Ishikawa (cell line): ENCODE results near the gene GLIS1.

Experiments used
- CEBPB ChIP-seq: IDR thresholded peaks from 2 replicates; pipeline ENCODE4 v1.6.1; 2012
- CREB1 ChIP-seq: IDR thresholded peaks from 2 replicates; pipeline ENCODE4 v1.6.1; 2012; ENCODE audit warnings: low read depth
- EGR1 ChIP-seq: IDR thresholded peaks from 2 replicates; pipeline ENCODE4 v1.6.1; 2012
- EP300 ChIP-seq: IDR thresholded peaks from 2 replicates; pipeline ENCODE4 v1.6.1; 2012; ENCODE audit warnings: borderline replicate concordance
- FOXM1 ChIP-seq: IDR thresholded peaks from 2 replicates; pipeline ENCODE4 v1.6.1; 2012; ENCODE audit warnings: low read depth, borderline replicate concordance
- NFIC ChIP-seq: IDR thresholded peaks from 2 replicates; pipeline ENCODE4 v1.6.1; 2012
- RAD21 ChIP-seq: IDR thresholded peaks from 2 replicates; pipeline ENCODE4 v1.6.1; 2012; ENCODE audit warnings: low read depth
- TAF1 ChIP-seq: IDR thresholded peaks from 2 replicates; pipeline ENCODE4 v1.6.1; 2012; ENCODE audit warnings: low read depth, mild to moderate bottlenecking
- TCF12 ChIP-seq: IDR thresholded peaks from 2 replicates; pipeline ENCODE4 v1.6.1; 2012; ENCODE audit warnings: low read depth
- TEAD4 ChIP-seq: IDR thresholded peaks from 2 replicates; pipeline ENCODE4 v1.6.1; 2012
- YY1 ChIP-seq: IDR thresholded peaks from 2 replicates; pipeline ENCODE4 v1.6.1; 2012; ENCODE audit warnings: low read depth
- ZBTB7A ChIP-seq: IDR thresholded peaks from 2 replicates; pipeline ENCODE4 v1.6.1; 2012; ENCODE audit warnings: low read depth
- TF ChIP-seq, protein P1 (sequence below): IDR thresholded peaks from 2 replicates; pipeline ENCODE4 v1.6.1; 2012
- TF ChIP-seq, protein P2 (sequence below): IDR thresholded peaks from 2 replicates; pipeline ENCODE4 v1.6.1; 2012; ENCODE audit warnings: low read depth, mild to moderate bottlenecking
- TF ChIP-seq, protein P3 (sequence below): IDR thresholded peaks from 2 replicates; pipeline ENCODE4 v1.6.1; 2012

The GLIS1 gene

DNA sequence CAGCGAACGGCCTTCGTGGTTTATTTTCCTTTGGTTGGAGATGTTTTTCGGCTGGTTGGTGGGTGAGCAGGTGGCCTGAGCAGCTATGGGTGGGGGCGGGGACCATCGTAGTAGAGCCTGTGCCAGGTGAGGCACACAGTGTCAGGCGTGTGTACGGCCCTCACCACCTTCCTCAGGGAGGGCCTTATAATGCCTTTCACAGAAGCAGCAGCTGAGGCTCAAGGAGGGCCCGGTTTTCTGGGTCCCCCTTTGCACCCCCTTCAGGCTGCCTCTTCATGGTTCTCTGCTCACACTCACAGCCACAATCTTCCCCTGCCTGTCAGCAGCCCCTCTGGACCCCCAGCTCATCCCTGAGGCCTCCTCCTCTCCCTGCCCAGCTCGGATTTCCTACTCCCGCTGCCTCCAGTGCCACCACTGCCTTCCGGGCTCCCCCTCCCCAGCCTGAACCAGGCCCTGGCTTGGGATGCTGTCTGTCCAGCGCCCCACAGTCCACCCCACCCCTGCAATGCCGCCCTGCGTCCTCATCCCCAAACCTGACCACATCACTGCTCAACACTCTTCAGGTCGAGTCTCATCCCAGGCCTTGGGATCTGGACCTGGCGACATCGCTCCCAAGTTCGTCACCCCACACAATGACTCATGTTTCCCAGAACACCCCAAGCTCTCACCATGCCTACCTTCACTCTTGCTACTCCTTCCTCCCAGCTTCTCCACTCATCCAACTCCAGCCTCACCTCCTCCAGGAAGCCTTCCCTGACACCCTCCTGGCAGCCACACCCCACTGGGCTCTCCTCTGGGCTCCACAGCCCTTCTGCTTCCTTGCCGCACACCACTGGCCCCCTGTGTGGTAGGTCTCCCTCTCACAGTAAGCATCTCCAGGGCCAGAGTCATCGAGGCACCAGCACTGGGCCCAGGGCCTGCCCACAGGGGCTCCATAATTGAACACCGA, 225.9 kb downstream of the GLIS1 start:
- TF ChIP-seq ZBTB7A: no peak
- no peak for TF ChIP-seq YY1
- TF ChIP-seq, protein P1, sequence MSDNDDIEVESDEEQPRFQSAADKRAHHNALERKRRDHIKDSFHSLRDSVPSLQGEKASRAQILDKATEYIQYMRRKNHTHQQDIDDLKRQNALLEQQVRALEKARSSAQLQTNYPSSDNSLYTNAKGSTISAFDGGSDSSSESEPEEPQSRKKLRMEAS: no peak
- TF ChIP-seq NFIC: no peak
- TF ChIP-seq TAF1: no peak
- no peak for TF ChIP-seq CREB1
- TF ChIP-seq RAD21: no peak
- TF ChIP-seq CEBPB: no peak
- TF ChIP-seq TCF12: no peak
- no peak for TF ChIP-seq TEAD4
- TF ChIP-seq EGR1: no peak
- no peak for TF ChIP-seq FOXM1
- TF ChIP-seq, protein P2, sequence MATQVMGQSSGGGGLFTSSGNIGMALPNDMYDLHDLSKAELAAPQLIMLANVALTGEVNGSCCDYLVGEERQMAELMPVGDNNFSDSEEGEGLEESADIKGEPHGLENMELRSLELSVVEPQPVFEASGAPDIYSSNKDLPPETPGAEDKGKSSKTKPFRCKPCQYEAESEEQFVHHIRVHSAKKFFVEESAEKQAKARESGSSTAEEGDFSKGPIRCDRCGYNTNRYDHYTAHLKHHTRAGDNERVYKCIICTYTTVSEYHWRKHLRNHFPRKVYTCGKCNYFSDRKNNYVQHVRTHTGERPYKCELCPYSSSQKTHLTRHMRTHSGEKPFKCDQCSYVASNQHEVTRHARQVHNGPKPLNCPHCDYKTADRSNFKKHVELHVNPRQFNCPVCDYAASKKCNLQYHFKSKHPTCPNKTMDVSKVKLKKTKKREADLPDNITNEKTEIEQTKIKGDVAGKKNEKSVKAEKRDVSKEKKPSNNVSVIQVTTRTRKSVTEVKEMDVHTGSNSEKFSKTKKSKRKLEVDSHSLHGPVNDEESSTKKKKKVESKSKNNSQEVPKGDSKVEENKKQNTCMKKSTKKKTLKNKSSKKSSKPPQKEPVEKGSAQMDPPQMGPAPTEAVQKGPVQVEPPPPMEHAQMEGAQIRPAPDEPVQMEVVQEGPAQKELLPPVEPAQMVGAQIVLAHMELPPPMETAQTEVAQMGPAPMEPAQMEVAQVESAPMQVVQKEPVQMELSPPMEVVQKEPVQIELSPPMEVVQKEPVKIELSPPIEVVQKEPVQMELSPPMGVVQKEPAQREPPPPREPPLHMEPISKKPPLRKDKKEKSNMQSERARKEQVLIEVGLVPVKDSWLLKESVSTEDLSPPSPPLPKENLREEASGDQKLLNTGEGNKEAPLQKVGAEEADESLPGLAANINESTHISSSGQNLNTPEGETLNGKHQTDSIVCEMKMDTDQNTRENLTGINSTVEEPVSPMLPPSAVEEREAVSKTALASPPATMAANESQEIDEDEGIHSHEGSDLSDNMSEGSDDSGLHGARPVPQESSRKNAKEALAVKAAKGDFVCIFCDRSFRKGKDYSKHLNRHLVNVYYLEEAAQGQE: no peak
- TF ChIP-seq, protein P3, sequence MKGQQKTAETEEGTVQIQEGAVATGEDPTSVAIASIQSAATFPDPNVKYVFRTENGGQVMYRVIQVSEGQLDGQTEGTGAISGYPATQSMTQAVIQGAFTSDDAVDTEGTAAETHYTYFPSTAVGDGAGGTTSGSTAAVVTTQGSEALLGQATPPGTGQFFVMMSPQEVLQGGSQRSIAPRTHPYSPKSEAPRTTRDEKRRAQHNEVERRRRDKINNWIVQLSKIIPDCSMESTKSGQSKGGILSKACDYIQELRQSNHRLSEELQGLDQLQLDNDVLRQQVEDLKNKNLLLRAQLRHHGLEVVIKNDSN: no peak

DNA sequence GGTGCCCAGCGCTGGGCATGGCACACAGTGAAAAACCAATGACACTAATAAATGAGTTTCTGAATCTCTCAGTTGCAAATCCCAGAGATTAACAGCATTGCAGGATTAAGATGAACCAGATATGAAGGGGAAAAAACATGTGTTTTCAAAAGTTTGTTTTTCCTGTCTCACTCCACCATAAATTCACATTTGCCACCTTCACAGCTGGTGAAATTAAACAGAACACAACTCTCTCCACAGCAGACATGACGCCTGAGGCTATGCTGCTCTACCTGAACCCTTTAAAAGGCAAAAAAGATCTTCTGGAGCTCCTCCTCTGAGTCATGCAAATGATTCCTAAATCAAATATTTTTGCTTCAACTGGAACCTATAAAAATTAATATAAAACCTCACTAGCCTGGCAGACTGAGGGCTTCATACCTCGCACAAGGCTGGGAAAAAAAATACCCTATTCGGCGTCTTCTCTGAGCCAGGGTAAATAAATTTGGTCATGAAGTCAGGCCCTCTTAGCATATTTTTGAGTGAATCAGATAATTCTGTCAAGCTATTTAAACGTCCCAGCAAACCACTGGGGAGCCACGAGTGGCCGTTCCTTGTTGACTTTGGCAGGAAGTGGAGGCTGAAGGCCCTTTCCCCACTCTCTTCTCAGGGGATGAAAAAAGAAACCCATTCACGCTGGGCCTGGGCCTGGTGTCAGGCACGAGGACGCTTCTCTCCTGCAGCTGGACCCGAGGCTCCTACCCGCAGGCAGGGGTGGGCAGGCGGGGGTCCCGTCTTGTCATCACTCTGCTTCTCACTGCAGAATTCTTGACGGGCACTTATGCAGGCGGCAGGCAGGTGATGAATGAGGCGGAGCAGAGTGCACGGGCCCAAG, 226.8 kb downstream of the GLIS1 start:
- TF ChIP-seq EP300: no peak
- no peak for TF ChIP-seq EGR1
- TF ChIP-seq FOXM1: no peak
- no peak for TF ChIP-seq ZBTB7A
- no peak for TF ChIP-seq CREB1
- no peak for TF ChIP-seq TCF12
- no peak for TF ChIP-seq TAF1
- TF ChIP-seq RAD21: no peak
- no peak for TF ChIP-seq CEBPB

DNA sequence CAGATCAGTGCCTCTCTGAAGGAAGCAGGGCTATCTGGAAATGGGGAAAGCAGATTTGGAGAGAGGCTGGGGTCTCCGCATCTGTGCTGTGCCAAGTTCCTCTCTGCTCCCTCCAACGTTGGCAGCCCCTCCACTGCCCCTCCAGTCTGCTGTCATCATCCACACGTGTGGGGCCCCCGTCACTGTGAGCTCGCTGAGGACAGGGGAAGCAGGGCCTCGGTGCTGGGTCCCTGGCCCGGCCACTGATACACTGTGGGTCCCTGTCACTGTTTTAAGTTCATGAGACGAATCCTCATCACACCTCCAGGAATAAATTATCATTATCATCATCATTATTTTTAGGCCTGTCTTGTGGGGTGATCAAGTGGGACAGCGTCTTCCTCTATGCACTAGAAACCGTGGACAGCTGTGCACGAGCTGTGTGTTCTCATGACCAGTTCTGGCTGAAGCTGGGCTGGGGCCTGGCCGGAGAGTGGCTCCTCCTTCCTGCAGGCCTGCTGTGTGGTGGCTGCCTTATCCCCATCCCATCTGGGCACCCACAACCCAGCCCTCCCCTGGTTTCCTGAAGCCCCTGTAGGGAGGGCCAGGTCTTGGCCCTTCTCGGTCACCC, 227.5 kb downstream of the GLIS1 start:
- TF ChIP-seq EP300 (no peak), CREB1 (no peak), YY1 (no peak), TAF1 (no peak), EGR1 (no peak)
- TF ChIP-seq, protein P1: no peak

DNA sequence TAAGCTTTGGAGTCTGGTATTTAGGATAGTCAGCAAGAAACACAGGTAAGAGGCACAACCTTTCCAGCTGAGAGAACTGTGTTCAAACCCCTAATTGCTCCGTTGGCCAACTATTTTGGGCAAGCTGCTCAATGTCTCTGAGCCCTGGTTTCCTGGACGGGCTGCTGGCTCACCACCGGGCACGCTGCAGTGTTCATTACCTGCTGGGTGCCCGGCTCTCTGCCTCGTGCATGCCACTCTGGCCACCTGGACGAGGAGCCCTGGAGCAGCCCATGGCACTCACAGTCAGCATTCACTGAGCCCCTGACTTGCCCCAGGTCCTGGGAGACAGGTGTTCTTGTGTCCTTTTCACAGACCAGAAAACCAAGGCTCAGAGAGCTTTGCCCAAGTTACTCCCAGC, 228.7 kb downstream of the GLIS1 start:
- TF ChIP-seq FOXM1 (no peak), EP300 (no peak), RAD21 (no peak)
- TF ChIP-seq, protein P1: no peak
- TF ChIP-seq, protein P2: no peak

DNA sequence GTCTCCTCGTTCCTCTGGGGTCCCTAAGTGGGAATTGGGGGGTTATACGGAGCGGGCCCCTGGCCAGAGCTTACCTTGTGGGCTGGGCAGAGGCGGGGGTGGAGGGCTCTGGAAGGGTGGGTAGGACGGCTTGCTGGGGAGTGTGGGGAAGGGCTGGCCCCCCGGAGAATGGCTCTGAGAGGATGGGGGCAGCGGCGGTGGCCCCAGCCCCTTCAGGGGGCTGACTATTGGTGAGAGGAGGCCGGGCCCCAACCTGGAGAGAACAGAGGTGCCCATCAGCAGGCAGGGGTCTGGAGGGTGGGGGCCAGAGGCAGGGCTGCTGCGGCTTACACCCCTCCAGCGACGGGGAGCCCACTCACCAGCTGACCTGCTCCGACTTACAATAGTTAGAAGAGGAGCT, 229.2 kb downstream of the GLIS1 start:
- TF ChIP-seq, protein P3: no peak
